Renal cortical epithelial cell (primary cell): ENCODE data around the gene CCT3. TPM values are rescaled to one million over a fixed set of nuclear protein-coding genes. Genes with fewer than 3 reads are reported as not detected.
"Not testable (repeated sequence)": the region's sequence is repeated elsewhere in the genome, so short reads cannot be mapped to it uniquely, and the experiment has no call there.

ENCODE experiments used
- DNase-seq: peaks from one replicate; pipeline ENCODE4 v3.0.0-alpha.2; 2011; ENCODE audit warnings: low read depth
- total RNA-seq: library from RNA; depleted of rRNA; stranded (reverse); fragments of >200 nt; gene quantifications from 2 replicates; pipeline ENCODE4 v1.2.3, GENCODE V29; 2014

Gene CCT3
- total RNA-seq, 1 donor from 2014 or later, result 499 TPM

- DNase-seq, result peak; percentile 16
Measured at GRCh38 chr1:156337052-156337887, 822 bp downstream of the CCT3 start.

DNA sequence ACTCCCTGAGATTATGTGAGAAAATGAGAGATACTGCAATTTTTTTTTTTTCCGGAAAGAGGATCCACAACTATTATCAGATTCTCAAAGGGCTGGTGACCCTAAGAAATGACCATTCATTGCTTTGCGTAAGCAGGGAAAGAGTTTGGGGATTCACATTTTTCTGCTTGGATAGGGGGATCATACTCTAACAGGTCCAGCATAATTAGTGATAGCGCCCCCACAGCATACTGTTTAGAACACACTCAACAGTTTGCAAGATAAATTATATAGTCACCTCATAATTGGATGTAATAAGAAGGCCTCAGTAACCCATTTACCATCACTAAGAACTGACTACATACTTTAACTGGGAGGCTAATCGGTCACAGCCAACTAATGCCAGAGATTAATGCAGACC lies 1.9 kb downstream of the CCT3 start:
- peak; percentile 11 for DNase-seq

DNA sequence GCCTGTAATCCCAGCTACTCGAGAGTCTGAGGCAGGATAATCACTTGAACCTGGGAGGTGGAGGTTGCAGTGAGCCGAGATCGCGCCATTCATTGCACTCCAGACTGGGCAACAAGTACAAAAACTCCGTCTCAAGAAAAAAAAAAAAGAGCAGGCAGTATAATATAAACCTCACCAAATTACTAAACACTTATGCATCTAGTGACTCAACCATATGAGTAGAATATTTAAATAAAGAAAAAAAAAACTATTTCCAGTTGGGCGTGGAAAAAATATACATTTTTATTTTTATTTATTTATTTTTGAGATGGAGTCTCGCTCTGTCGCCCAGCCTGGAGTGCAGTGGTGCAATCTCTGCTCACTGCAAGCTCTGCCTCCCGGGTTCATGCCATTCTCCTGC lies 14.9 kb downstream of the CCT3 start:
- not testable (repeated sequence) for DNase-seq

DNA sequence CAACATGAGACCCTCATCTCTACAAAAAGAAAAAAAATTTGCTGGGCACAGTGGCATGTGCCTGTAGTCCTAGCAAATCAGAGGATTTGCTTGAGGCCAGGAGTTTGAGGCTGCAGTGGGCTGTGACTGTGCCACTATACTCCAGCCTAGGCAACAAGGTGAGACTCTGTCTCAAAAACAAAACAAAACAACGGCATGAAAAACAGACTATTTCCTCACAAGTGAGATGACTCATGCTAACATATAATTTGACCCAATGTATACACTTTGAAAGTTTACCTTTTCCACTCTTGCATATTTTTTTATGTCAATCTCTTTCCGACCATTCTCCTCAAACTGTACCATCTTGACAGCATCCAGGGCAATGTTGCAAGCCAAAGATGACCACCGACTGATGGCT lies 17.5 kb downstream of the CCT3 start:
- no peak for DNase-seq

DNA sequence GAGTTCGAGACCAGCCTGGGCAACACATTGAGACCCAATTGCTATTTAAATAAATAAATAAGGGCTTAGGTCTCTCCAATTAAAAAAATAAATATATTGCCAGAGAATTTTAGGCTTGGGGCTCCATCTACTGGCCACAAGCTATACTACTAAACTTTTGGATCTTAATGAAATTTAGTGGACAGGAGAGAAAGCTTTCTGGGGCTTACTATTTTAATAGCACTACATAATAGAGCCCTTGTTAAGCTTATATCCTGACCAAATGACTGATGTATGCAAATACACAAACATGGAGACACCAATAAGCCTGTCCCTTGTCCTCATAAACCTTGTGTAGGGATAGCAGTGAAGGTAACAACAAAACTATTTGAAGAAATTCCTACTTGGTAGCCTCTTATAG lies 18.4 kb downstream of the CCT3 start:
- peak; percentile 28 for DNase-seq

GRCh38 chr1:156316909-156317308 lies 21.2 kb downstream of the CCT3 start:
- DNase-seq, result no peak

- peak; percentile 44 for DNase-seq
Measured at GRCh38 chr1:156310962-156311361, 27.1 kb downstream of the CCT3 start.

- peak; percentile 33 for DNase-seq
Measured at GRCh38 chr1:156308078-156308477, 30.0 kb downstream of the CCT3 start.

DNA sequence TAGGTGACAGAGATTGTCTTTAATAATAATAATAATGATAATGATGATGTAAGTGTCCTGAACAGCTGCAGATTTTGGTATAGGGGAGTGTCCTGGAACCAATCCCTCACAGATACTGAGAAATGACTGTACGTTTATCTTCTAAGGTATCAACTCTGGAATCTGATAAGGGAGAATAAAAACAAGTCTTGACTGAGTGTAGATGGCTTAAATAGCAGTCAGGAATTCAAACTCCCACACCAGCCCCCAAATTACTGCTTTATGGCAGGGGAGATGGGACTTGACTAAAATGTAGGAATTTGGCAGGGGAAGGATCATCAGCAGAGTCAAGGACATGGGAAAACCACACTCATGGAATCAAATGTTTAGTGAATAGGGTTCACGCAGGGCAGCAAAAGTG lies 32.9 kb downstream of the CCT3 start:
- DNase-seq, result no peak

- no peak for DNase-seq
Measured at GRCh38 chr1:156303241-156303640, 34.9 kb downstream of the CCT3 start.

DNA sequence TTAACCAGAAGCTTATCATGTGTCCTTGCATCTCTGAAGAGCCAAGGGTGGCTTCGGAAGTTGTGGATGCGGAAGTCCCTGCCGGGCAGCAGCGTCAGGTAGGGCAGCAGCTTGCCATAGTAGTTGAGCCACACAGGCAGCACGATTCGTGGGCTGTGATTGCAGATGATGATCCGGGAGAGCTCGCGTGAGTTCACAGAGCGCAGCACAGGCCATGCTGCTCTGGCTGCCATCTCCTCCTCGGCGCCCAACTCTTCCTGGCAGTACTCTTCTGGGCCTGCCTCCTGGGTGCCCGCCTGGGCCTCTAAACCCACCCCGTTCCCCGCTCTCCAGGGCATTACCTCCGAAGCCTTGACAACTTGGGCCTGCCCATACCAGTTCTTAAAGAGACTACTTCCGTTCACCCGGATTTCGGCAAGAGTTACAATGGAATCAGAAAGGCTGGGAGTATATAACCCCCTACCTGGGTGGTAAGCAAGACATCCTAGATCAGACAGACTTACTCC lies 39.2 kb downstream of the CCT3 start, which contains the start of gene VHLL:
Gene VHLL (minus strand): TSS at position 456 of the 506 bp plus-strand sequence. CDS start 118 bp downstream, at position 338.
- no peak for DNase-seq

GRCh38 chr1:156295391-156295947 lies 42.6 kb downstream of the CCT3 start, which contains the start of gene GLMP:
Gene GLMP (minus strand): TSS chr1:156295679. CDS start chr1:156295645, 34 bp downstream.
- DNase-seq, result peak; percentile 53

GRCh38 chr1:156293895-156294294 lies 44.2 kb downstream of the CCT3 start:
- no peak for DNase-seq

GRCh38 chr1:156293098-156293434 lies 45.0 kb downstream of the CCT3 start:
- DNase-seq, result no peak

- DNase-seq, result peak; percentile 70
Measured at GRCh38 chr1:156291226-156292061, 46.6 kb downstream of the CCT3 start.

GRCh38 chr1:156289857-156290256 lies 48.2 kb downstream of the CCT3 start:
- no peak for DNase-seq

DNA sequence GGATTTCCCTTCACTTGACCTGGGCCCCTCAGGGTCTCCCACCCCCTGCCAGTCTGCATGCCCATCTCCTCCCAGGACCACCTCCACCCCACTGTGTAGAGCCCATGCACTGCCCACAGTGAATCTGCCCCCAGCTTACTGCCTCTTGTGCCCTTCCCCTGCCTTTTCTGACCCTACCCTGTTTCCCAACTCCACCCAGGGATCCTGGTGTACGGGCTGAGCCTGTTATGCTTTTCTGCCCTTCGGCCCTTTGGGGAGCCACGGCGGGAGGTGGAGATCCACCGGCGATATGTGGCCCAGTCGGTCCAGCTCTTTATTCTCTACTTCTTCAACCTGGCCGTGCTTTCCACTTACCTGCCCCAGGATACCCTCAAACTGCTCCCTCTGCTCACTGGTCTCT lies 52.0 kb downstream of the CCT3 start:
- DNase-seq, result no peak

DNA sequence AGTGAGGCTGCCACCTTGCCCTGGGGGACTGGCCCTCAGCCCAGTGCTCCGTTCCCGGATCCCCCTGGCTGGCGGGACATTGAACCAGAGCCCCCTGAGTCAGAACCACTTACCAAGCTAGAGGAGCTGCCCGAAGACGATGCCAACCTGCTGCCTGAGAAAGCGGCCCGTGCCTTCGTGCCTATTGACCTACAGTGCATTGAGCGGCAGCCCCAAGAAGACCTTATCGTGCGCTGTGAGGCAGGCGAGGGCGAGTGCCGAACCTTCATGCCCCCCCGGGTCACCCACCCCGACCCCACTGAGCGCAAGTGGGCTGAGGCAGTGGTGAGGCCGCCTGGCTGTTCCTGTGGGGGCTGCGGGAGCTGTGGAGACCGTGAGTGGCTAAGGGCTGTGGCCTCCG lies 52.7 kb downstream of the CCT3 start:
- DNase-seq, result no peak

- no peak for DNase-seq
Measured at GRCh38 chr1:156284757-156285156, 53.3 kb downstream of the CCT3 start.

DNA sequence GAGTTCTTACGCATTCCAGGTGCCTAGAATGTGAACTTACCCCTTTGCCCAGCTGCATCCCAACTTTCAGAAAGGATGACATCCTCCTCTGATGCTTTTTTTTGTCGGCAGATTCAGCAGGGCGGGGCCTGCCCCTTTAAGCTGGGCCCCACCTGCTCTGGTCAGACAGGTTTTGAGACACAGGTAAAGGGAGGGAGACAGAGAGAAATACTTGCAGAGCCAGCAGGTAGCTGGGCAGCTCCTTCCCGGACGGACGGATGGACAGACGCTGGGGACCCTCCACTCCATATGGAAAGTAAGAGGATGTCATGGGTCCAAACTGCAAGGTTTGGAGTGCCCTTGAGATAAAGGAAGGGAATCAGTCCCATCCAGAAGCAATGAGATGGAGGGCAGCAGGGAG lies 54.0 kb downstream of the CCT3 start, which contains the start of gene TMEM79:
Gene TMEM79 (plus strand): TSS at position 214 of the 400 bp plus-strand sequence. CDS start 902 bp downstream, outside the sequence.
- DNase-seq, result no peak

DNA sequence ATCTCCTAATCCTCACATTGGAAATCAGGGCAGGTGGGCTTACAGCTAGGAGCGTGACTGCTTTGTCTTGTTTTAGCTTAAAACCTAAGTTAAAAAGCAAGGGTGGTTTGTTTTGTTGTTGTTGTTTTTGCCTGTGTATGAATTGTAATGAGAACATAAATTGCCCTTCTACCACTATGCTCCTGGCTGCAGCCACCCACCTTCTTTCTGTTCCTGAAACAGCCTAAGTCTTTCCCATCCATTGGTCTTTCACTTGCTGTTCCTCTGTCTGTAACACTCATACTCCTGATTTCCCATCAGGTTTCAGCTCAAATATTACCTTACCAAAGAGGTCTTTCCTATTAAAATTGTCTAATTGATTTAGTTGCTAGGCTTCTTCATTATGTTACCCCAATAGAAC lies 54.6 kb downstream of the CCT3 start:
- DNase-seq, result no peak
